ENCODE data around the gene CACNA1H. TPM values are rescaled to one million over a fixed set of nuclear protein-coding genes. Genes with fewer than 3 reads are reported as not detected.

Gene CACNA1H
- total and polyA plus RNA-seq, 9 of the 15 experiments (the other 6 are each of a cell fraction or from before 2014, with no cell fraction given): 0.10 to 0.18 TPM; not detected in 7

GRCh38 chr16:1150511-1150982 is 2.4 kb upstream of the CACNA1H start (continued):
- TF ChIP-seq KAT7 (CRISPR knock-in tag; IDR thresholded peaks at IDR 0.05; ENCODE audit: borderline replicate concordance): no peak
- TF ChIP-seq MECOM (CRISPR knock-in tag; IDR thresholded peaks at IDR 0.05): no peak
- TF ChIP-seq HDAC1 (IDR thresholded peaks at IDR 0.05): no peak
- no peak for TF ChIP-seq ZNF263 (CRISPR knock-in tag; IDR thresholded peaks at IDR 0.05; ENCODE audit: borderline replicate concordance)
- TF ChIP-seq ZNF175 (CRISPR knock-in tag; IDR thresholded peaks at IDR 0.05; ENCODE audit: low read depth): no peak
- TF ChIP-seq REST (IDR thresholded peaks at IDR 0.05; ENCODE audit: borderline replicate concordance): peak; percentile 46
- no peak for TF ChIP-seq REST (CRISPR knock-in tag; IDR thresholded peaks at IDR 0.05; ENCODE audit: low read depth)
- no peak for TF ChIP-seq JUND (IDR thresholded peaks at IDR 0.05; ENCODE audit: borderline replicate concordance, low read depth, low read length)
- TF ChIP-seq JUND (tag; IDR thresholded peaks at IDR 0.05; ENCODE audit: borderline replicate concordance, low read depth, low read length): no peak
- no peak for TF ChIP-seq SIN3B (IDR thresholded peaks at IDR 0.05; ENCODE audit: low read depth)
- TF ChIP-seq ZNF57 (CRISPR knock-in tag; IDR thresholded peaks at IDR 0.05): no peak
- no peak for TF ChIP-seq SOX6 (IDR thresholded peaks at IDR 0.05)
- TF ChIP-seq ZNF695 (CRISPR knock-in tag; IDR thresholded peaks at IDR 0.05): no peak
- no peak for TF ChIP-seq TSC22D4 (tag; IDR thresholded peaks at IDR 0.05)
- no peak for TF ChIP-seq ZNF140 (CRISPR knock-in tag; IDR thresholded peaks at IDR 0.05)
- TF ChIP-seq ZBTB33 (CRISPR knock-in tag; IDR thresholded peaks at IDR 0.05): no peak
- no peak for TF ChIP-seq NFIC (IDR thresholded peaks at IDR 0.05)
- TF ChIP-seq HMBOX1 (IDR thresholded peaks at IDR 0.05): no peak
- no peak for TF ChIP-seq KAT2B (IDR thresholded peaks at IDR 0.05; ENCODE audit: low read depth, low read length)
- TF ChIP-seq MTF1 (CRISPR knock-in tag; IDR thresholded peaks at IDR 0.05; ENCODE audit: borderline replicate concordance): no peak

Measured in K562 (cell line).